Ovary (tissue), 3 donors: ENCODE results near the gene TBL1X.

ENCODE experiments used
- EP300 ChIP-seq: sonication (generic); formaldehyde crosslinking; IDR thresholded peaks from one replicate; pipeline ENCODE4 v1.6.1; 2017; ENCODE audit warnings: antibody characterized with exemption
- TF ChIP-seq, protein P1 (sequence below), 3 donors: fragments of 450-650 bp in 2 of 3; fragments of 200-600 bp in 1 of 3; IDR thresholded peaks; one replicate each; pipeline versions ENCODE4 v1.5.1 to v1.8.0; 2016 to 2022; ENCODE audit warnings: antibody characterized with exemption in 3 of 3, mild to moderate bottlenecking in 1 of 3
- donor health status: DM: no; HTN: no; CAD: no.

DNA sequence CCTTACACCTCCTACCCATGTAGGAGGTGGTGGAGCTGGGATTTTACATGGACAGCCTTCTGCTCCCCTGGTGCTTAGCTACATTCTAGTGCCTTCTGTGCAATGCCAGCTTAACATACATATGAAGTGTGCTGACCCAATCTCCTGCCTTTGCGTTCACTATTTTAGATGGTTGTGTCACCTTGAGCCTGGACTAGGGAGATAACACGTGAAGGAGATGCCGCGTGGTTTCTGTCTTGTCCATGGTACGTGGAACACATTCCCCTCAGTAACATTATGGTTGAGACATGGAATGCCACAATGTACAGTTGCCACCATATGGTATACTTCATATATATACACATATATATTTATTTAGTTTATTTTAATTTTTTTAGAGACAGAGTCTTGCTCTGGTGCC is 54.0 kb downstream of the TBL1X start:
- TF ChIP-seq, protein P1, sequence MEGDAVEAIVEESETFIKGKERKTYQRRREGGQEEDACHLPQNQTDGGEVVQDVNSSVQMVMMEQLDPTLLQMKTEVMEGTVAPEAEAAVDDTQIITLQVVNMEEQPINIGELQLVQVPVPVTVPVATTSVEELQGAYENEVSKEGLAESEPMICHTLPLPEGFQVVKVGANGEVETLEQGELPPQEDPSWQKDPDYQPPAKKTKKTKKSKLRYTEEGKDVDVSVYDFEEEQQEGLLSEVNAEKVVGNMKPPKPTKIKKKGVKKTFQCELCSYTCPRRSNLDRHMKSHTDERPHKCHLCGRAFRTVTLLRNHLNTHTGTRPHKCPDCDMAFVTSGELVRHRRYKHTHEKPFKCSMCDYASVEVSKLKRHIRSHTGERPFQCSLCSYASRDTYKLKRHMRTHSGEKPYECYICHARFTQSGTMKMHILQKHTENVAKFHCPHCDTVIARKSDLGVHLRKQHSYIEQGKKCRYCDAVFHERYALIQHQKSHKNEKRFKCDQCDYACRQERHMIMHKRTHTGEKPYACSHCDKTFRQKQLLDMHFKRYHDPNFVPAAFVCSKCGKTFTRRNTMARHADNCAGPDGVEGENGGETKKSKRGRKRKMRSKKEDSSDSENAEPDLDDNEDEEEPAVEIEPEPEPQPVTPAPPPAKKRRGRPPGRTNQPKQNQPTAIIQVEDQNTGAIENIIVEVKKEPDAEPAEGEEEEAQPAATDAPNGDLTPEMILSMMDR (IDR thresholded peaks at IDR 0.05) = no peak
- no peak for TF ChIP-seq EP300
